ENCODE measurements around the gene SLC16A2.
"Not testable (repeated sequence)": the region's sequence is repeated elsewhere in the genome, so short reads cannot be mapped to it uniquely, and the experiment has no call there.

Gene SLC16A2

GRCh38 chrX:74446876-74447275, 25.6 kb downstream of the SLC16A2 start:
- no peak for DNase-seq (ENCODE audit: low read depth)

- DNase-seq (ENCODE audit: low read depth) = no peak
These were observed 27.4 kb downstream of the SLC16A2 start for GRCh38 chrX:74448669-74449068.

- DNase-seq (ENCODE audit: low read depth) = no peak
These were observed 28.1 kb downstream of the SLC16A2 start for GRCh38 chrX:74449322-74449936.

- peak; percentile 12 for DNase-seq (ENCODE audit: low read depth)
These were observed 28.6 kb downstream of the SLC16A2 start for GRCh38 chrX:74449937-74450330.

GRCh38 chrX:74450803-74451449, 29.6 kb downstream of the SLC16A2 start:
- DNase-seq (ENCODE audit: low read depth) = peak; percentile 87

GRCh38 chrX:74451450-74452198, 30.3 kb downstream of the SLC16A2 start:
- DNase-seq (ENCODE audit: low read depth) = no peak

- no peak for DNase-seq (ENCODE audit: low read depth)
These were observed 30.8 kb downstream of the SLC16A2 start for GRCh38 chrX:74452199-74452481.

- DNase-seq (ENCODE audit: low read depth) = no peak
These were observed 31.9 kb downstream of the SLC16A2 start for GRCh38 chrX:74453178-74453577.

GRCh38 chrX:74454233-74454632, 32.9 kb downstream of the SLC16A2 start:
- not testable (repeated sequence) for DNase-seq (ENCODE audit: low read depth)

- DNase-seq (ENCODE audit: low read depth) = peak; percentile 34
These were observed 37.4 kb downstream of the SLC16A2 start for GRCh38 chrX:74458736-74459135.

- DNase-seq (ENCODE audit: low read depth) = no peak
These were observed 40.1 kb downstream of the SLC16A2 start for GRCh38 chrX:74461384-74461783.

- DNase-seq (ENCODE audit: low read depth) = no peak
These were observed 43.4 kb downstream of the SLC16A2 start for GRCh38 chrX:74464722-74465121.

GRCh38 chrX:74465424-74465823, 44.1 kb downstream of the SLC16A2 start:
- DNase-seq (ENCODE audit: low read depth) = no peak

- DNase-seq (ENCODE audit: low read depth) = no peak
These were observed 46.4 kb downstream of the SLC16A2 start for GRCh38 chrX:74467656-74468055.

- not testable (repeated sequence) for DNase-seq (ENCODE audit: low read depth)
These were observed 51.8 kb downstream of the SLC16A2 start for GRCh38 chrX:74473116-74473515.

- no peak for DNase-seq (ENCODE audit: low read depth)
These were observed 69.0 kb downstream of the SLC16A2 start for GRCh38 chrX:74490247-74490646.

- no peak for DNase-seq (ENCODE audit: low read depth)
These were observed 71.5 kb downstream of the SLC16A2 start for GRCh38 chrX:74492720-74493201.

- DNase-seq (ENCODE audit: low read depth) = no peak
These were observed 72.5 kb downstream of the SLC16A2 start for GRCh38 chrX:74493806-74494205.

- DNase-seq (ENCODE audit: low read depth) = no peak
These were observed 77.6 kb downstream of the SLC16A2 start for GRCh38 chrX:74498924-74499323.

- no peak for DNase-seq (ENCODE audit: low read depth)
These were observed 78.8 kb downstream of the SLC16A2 start for GRCh38 chrX:74500067-74500466.

GRCh38 chrX:74500555-74500954, 79.3 kb downstream of the SLC16A2 start:
- no peak for DNase-seq (ENCODE audit: low read depth)

- DNase-seq (ENCODE audit: low read depth) = no peak
These were observed 84.1 kb downstream of the SLC16A2 start for GRCh38 chrX:74505437-74505836.
